Suprapubic skin (tissue), 4 donors: ENCODE measurements around the gene ELANE. TPM values are rescaled to one million over a fixed set of nuclear protein-coding genes. Genes with fewer than 3 reads are reported as not detected.

Experiments used
- DNase-seq, 2 donors: peaks; one replicate each; pipeline ENCODE4 v3.0.0-alpha.2; 2019; ENCODE audit warnings: low spot score in 2 of 2
- H3K27ac ChIP-seq: fragments of 200-600 bp; sonication (generic); one replicate; pipeline ENCODE4 v1.5.1; 2019
- H3K27me3 ChIP-seq: fragments of 200-600 bp; sonication (generic); one replicate; pipeline ENCODE4 v1.5.1; 2019
- H3K36me3 ChIP-seq: fragments of 200-600 bp; sonication (generic); one replicate; pipeline ENCODE4 v1.5.1; 2019
- H3K4me1 ChIP-seq: fragments of 200-600 bp; sonication (generic); one replicate; pipeline ENCODE4 v1.5.1; 2019
- H3K4me3 ChIP-seq: fragments of 200-600 bp; sonication (generic); one replicate; pipeline ENCODE4 v1.5.1; 2019; ENCODE audit warnings: mild to moderate bottlenecking
- H3K9me3 ChIP-seq: fragments of 200-600 bp; sonication (generic); one replicate; pipeline ENCODE4 v1.5.1; 2019
- CTCF ChIP-seq, 2 donors: fragments of 200-600 bp in 1 of 2; fragments of 450-650 bp in 1 of 2; sonication (generic) in 1 of 2; IDR thresholded peaks; one replicate each; pipeline ENCODE4 v1.5.1; 2016 to 2019; ENCODE audit warnings: antibody characterized with exemption in 2 of 2, mild to moderate bottlenecking in 1 of 2, moderate library complexity in 1 of 2
- EP300 ChIP-seq: sonication (generic); formaldehyde crosslinking; IDR thresholded peaks from one replicate; pipeline ENCODE4 v1.6.1; 2017; ENCODE audit warnings: antibody characterized with exemption
- POLR2A ChIP-seq, 2 donors: fragments of 450-650 bp; IDR thresholded peaks; one replicate each; pipeline ENCODE4 v1.6.1; 2017; ENCODE audit warnings: antibody characterized with exemption in 2 of 2, mild to moderate bottlenecking in 2 of 2, moderate library complexity in 2 of 2
- POLR2AphosphoS5 ChIP-seq, 3 donors: sonication (generic); formaldehyde crosslinking; IDR thresholded peaks; one replicate each; pipeline ENCODE4 v1.6.1; 2017; ENCODE audit warnings: antibody characterized with exemption in 3 of 3
- WGBS: methylation state at CpG from one replicate; pipeline ENCODE4 v1.1.5; 2018; 5-methylcytosine and 5-hydroxymethylcytosine counted together
- total RNA-seq, 4 donors: library from RNA; depleted of rRNA; stranded (reverse); fragments of >200 nt; gene quantifications; one replicate each; pipeline ENCODE4 v1.1.0, GENCODE V29; 2016

ELANE gene
- total RNA-seq, 4 donors from 2014 or later = 0.79 TPM; not detected in 3

- TF ChIP-seq CTCF (IDR thresholded peaks at IDR 0.05) (no peak), EP300 (no peak), POLR2AphosphoS5 (IDR thresholded peaks at IDR 0.05) (no peak), POLR2A (IDR thresholded peaks at IDR 0.05) (no peak)
- no peak for DNase-seq
- no peak overlapping the region for H3K4me3 ChIP-seq
- H3K27me3 ChIP-seq = no peaks in the 10 kb centered on the region
- H3K9me3 ChIP-seq = no peaks in the 10 kb centered on the region
- 80% methylated on average over 19 of the region's 30 CpGs for WGBS
- peaks cover 21% of the 10 kb centered on the region for H3K36me3 ChIP-seq
- peaks cover 4% of the 10 kb centered on the region for H3K4me1 ChIP-seq
- no peak overlapping the region for H3K27ac ChIP-seq
Observed at GRCh38 chr19:900302-901111, 48.4 kb downstream of the ELANE start.

- H3K9me3 ChIP-seq = no peaks in the 10 kb centered on the region
- H3K4me1 ChIP-seq = peaks cover 4% of the 10 kb centered on the region
- H3K36me3 ChIP-seq = peaks cover 21% of the 10 kb centered on the region
- DNase-seq = no peak
- no peaks in the 10 kb centered on the region for H3K27me3 ChIP-seq
- no peak overlapping the region for H3K4me3 ChIP-seq
- whole genome bisulfite sequencing = 94% methylated on average over 27 of the region's 27 CpGs
- no peak overlapping the region for H3K27ac ChIP-seq
- no peak for TF ChIP-seq EP300
- TF ChIP-seq CTCF (IDR thresholded peaks at IDR 0.05) = no peak
- TF ChIP-seq POLR2A (IDR thresholded peaks at IDR 0.05) = no peak
- no peak for TF ChIP-seq POLR2AphosphoS5 (IDR thresholded peaks at IDR 0.05)
Observed at GRCh38 chr19:901216-902092, 49.4 kb downstream of the ELANE start.

- H3K4me1 ChIP-seq = peaks cover 4% of the 10 kb centered on the region
- H3K27me3 ChIP-seq = no peaks in the 10 kb centered on the region
- TF ChIP-seq POLR2AphosphoS5 (IDR thresholded peaks at IDR 0.05) (no peak), POLR2A (IDR thresholded peaks at IDR 0.05) (no peak), CTCF (IDR thresholded peaks at IDR 0.05) (no peak), EP300 (no peak)
- 95% methylated on average over 4 of the region's 7 CpGs for WGBS
- H3K36me3 ChIP-seq = peaks cover 21% of the 10 kb centered on the region
- H3K27ac ChIP-seq = no peak overlapping the region
- no peaks in the 10 kb centered on the region for H3K9me3 ChIP-seq
- no peak for DNase-seq
- H3K4me3 ChIP-seq = no peak overlapping the region
Observed at GRCh38 chr19:902093-902370, 49.9 kb downstream of the ELANE start.

GRCh38 chr19:902446-903226 lies 50.5 kb downstream of the ELANE start:
- H3K27me3 ChIP-seq = no peaks in the 10 kb centered on the region
- H3K9me3 ChIP-seq = no peaks in the 10 kb centered on the region
- H3K36me3 ChIP-seq = peaks cover 15% of the 10 kb centered on the region
- no peak overlapping the region for H3K27ac ChIP-seq
- TF ChIP-seq EP300 (no peak), POLR2AphosphoS5 (IDR thresholded peaks at IDR 0.05) (no peak), CTCF (IDR thresholded peaks at IDR 0.05) (no peak), POLR2A (IDR thresholded peaks at IDR 0.05) (no peak)
- no peak for DNase-seq
- no peak overlapping the region for H3K4me3 ChIP-seq
- peaks cover 8% of the 10 kb centered on the region for H3K4me1 ChIP-seq
- 86% methylated on average over 14 of the region's 14 CpGs for WGBS
